ENCODE data around the gene LPCAT2.

Gene LPCAT2

GRCh38 chr16:55552621-55553020, 43.7 kb downstream of the LPCAT2 start:
- H3K9ac ChIP-seq (ENCODE audit: low read length) = no peak overlapping the region
- no peak overlapping the region for H3K27ac ChIP-seq (ENCODE audit: low read depth, low read length)
- H3K4me1 ChIP-seq (ENCODE audit: control insufficient read depth, insufficient read depth, low read length) = no peaks in the 10 kb centered on the region
- no peaks in the 10 kb centered on the region for H3K27me3 ChIP-seq (ENCODE audit: control insufficient read depth, insufficient read depth, low read length)
- H3K4me3 ChIP-seq (ENCODE audit: low read length) = no peak overlapping the region
- H3K36me3 ChIP-seq (ENCODE audit: control insufficient read depth, insufficient read depth, low read length) = no peaks in the 10 kb centered on the region

GRCh38 chr16:55555436-55555835, 46.6 kb downstream of the LPCAT2 start:
- Histone ChIP-seq H3K4me1 (ENCODE audit: control insufficient read depth, insufficient read depth, low read length) (peaks cover 3% of the 10 kb centered on the region), H3K27ac (ENCODE audit: low read depth, low read length) (no peak overlapping the region), H3K36me3 (ENCODE audit: control insufficient read depth, insufficient read depth, low read length) (no peaks in the 10 kb centered on the region), H3K4me3 (ENCODE audit: low read length) (no peak overlapping the region), H3K9ac (ENCODE audit: low read length) (no peak overlapping the region), H3K27me3 (ENCODE audit: control insufficient read depth, insufficient read depth, low read length) (no peaks in the 10 kb centered on the region)

- Histone ChIP-seq H3K27ac (ENCODE audit: low read depth, low read length) (no peak overlapping the region), H3K4me3 (ENCODE audit: low read length) (no peak overlapping the region), H3K9ac (ENCODE audit: low read length) (no peak overlapping the region), H3K4me1 (ENCODE audit: control insufficient read depth, insufficient read depth, low read length) (peaks cover 3% of the 10 kb centered on the region), H3K27me3 (ENCODE audit: control insufficient read depth, insufficient read depth, low read length) (no peaks in the 10 kb centered on the region), H3K36me3 (ENCODE audit: control insufficient read depth, insufficient read depth, low read length) (no peaks in the 10 kb centered on the region)
Measured at GRCh38 chr16:55557186-55557585, 48.3 kb downstream of the LPCAT2 start.

- H3K4me3 ChIP-seq (ENCODE audit: low read length) = no peak overlapping the region
- H3K4me1 ChIP-seq (ENCODE audit: control insufficient read depth, insufficient read depth, low read length) = peaks cover 3% of the 10 kb centered on the region
- no peak overlapping the region for H3K27ac ChIP-seq (ENCODE audit: low read depth, low read length)
- no peaks in the 10 kb centered on the region for H3K27me3 ChIP-seq (ENCODE audit: control insufficient read depth, insufficient read depth, low read length)
- H3K9ac ChIP-seq (ENCODE audit: low read length) = no peak overlapping the region
- H3K36me3 ChIP-seq (ENCODE audit: control insufficient read depth, insufficient read depth, low read length) = no peaks in the 10 kb centered on the region
Measured at GRCh38 chr16:55559233-55559632, 50.4 kb downstream of the LPCAT2 start.

- Histone ChIP-seq H3K36me3 (ENCODE audit: control insufficient read depth, insufficient read depth, low read length) (no peaks in the 10 kb centered on the region), H3K4me1 (ENCODE audit: control insufficient read depth, insufficient read depth, low read length) (peaks cover 3% of the 10 kb centered on the region), H3K9ac (ENCODE audit: low read length) (no peak overlapping the region), H3K4me3 (ENCODE audit: low read length) (no peak overlapping the region), H3K27me3 (ENCODE audit: control insufficient read depth, insufficient read depth, low read length) (no peaks in the 10 kb centered on the region), H3K27ac (ENCODE audit: low read depth, low read length) (no peak overlapping the region)
Measured at GRCh38 chr16:55559933-55560516, 51.2 kb downstream of the LPCAT2 start.

- H3K4me1 ChIP-seq (ENCODE audit: control insufficient read depth, insufficient read depth, low read length) = peaks cover 3% of the 10 kb centered on the region
- no peak overlapping the region for H3K9ac ChIP-seq (ENCODE audit: low read length)
- H3K4me3 ChIP-seq (ENCODE audit: low read length) = no peak overlapping the region
- no peaks in the 10 kb centered on the region for H3K27me3 ChIP-seq (ENCODE audit: control insufficient read depth, insufficient read depth, low read length)
- H3K36me3 ChIP-seq (ENCODE audit: control insufficient read depth, insufficient read depth, low read length) = no peaks in the 10 kb centered on the region
- H3K27ac ChIP-seq (ENCODE audit: low read depth, low read length) = no peak overlapping the region
Measured at GRCh38 chr16:55561319-55561848, 52.5 kb downstream of the LPCAT2 start.

GRCh38 chr16:55562936-55563335, 54.1 kb downstream of the LPCAT2 start:
- H3K4me1 ChIP-seq (ENCODE audit: control insufficient read depth, insufficient read depth, low read length) = peaks cover 3% of the 10 kb centered on the region
- H3K36me3 ChIP-seq (ENCODE audit: control insufficient read depth, insufficient read depth, low read length) = no peaks in the 10 kb centered on the region
- no peaks in the 10 kb centered on the region for H3K27me3 ChIP-seq (ENCODE audit: control insufficient read depth, insufficient read depth, low read length)
- H3K27ac ChIP-seq (ENCODE audit: low read depth, low read length) = no peak overlapping the region
- H3K9ac ChIP-seq (ENCODE audit: low read length) = no peak overlapping the region
- H3K4me3 ChIP-seq (ENCODE audit: low read length) = no peak overlapping the region

- no peak overlapping the region for H3K9ac ChIP-seq (ENCODE audit: low read length)
- H3K36me3 ChIP-seq (ENCODE audit: control insufficient read depth, insufficient read depth, low read length) = no peaks in the 10 kb centered on the region
- H3K4me3 ChIP-seq (ENCODE audit: low read length) = no peak overlapping the region
- no peaks in the 10 kb centered on the region for H3K27me3 ChIP-seq (ENCODE audit: control insufficient read depth, insufficient read depth, low read length)
- H3K27ac ChIP-seq (ENCODE audit: low read depth, low read length) = no peak overlapping the region
- peaks cover 3% of the 10 kb centered on the region for H3K4me1 ChIP-seq (ENCODE audit: control insufficient read depth, insufficient read depth, low read length)
Measured at GRCh38 chr16:55563797-55564196, 54.9 kb downstream of the LPCAT2 start.

- no peaks in the 10 kb centered on the region for H3K36me3 ChIP-seq (ENCODE audit: control insufficient read depth, insufficient read depth, low read length)
- no peaks in the 10 kb centered on the region for H3K4me1 ChIP-seq (ENCODE audit: control insufficient read depth, insufficient read depth, low read length)
- H3K27me3 ChIP-seq (ENCODE audit: control insufficient read depth, insufficient read depth, low read length) = no peaks in the 10 kb centered on the region
- no peak overlapping the region for H3K9ac ChIP-seq (ENCODE audit: low read length)
- H3K27ac ChIP-seq (ENCODE audit: low read depth, low read length) = no peak overlapping the region
- H3K4me3 ChIP-seq (ENCODE audit: low read length) = no peak overlapping the region
Measured at GRCh38 chr16:55565086-55565485, 56.2 kb downstream of the LPCAT2 start.

GRCh38 chr16:55566432-55567175, 57.7 kb downstream of the LPCAT2 start, which contains the start of gene CAPNS2:
TSS of gene CAPNS2 (plus strand) at chr16:55566684. CDS start at chr16:55566757, 73 bp downstream.
- Histone ChIP-seq H3K4me3 (ENCODE audit: low read length) (no peak within 1 kb of the TSS), H3K9ac (ENCODE audit: low read length) (no peak within 1 kb of the TSS), H3K4me1 (ENCODE audit: control insufficient read depth, insufficient read depth, low read length) (no peaks in the 10 kb centered on the region), H3K27ac (ENCODE audit: low read depth, low read length) (no peak within 1 kb of the TSS), H3K36me3 (ENCODE audit: control insufficient read depth, insufficient read depth, low read length) (no peaks in the 10 kb centered on the region), H3K27me3 (ENCODE audit: control insufficient read depth, insufficient read depth, low read length) (no peaks in the 10 kb centered on the region)

- H3K4me3 ChIP-seq (ENCODE audit: low read length) = no peak overlapping the region
- no peak overlapping the region for H3K27ac ChIP-seq (ENCODE audit: low read depth, low read length)
- no peaks in the 10 kb centered on the region for H3K27me3 ChIP-seq (ENCODE audit: control insufficient read depth, insufficient read depth, low read length)
- no peaks in the 10 kb centered on the region for H3K36me3 ChIP-seq (ENCODE audit: control insufficient read depth, insufficient read depth, low read length)
- no peak overlapping the region for H3K9ac ChIP-seq (ENCODE audit: low read length)
- H3K4me1 ChIP-seq (ENCODE audit: control insufficient read depth, insufficient read depth, low read length) = no peaks in the 10 kb centered on the region
Measured at GRCh38 chr16:55567382-55567781, 58.5 kb downstream of the LPCAT2 start.

GRCh38 chr16:55568207-55568606, 59.3 kb downstream of the LPCAT2 start:
- Histone ChIP-seq H3K4me3 (ENCODE audit: low read length) (no peak overlapping the region), H3K27ac (ENCODE audit: low read depth, low read length) (no peak overlapping the region), H3K4me1 (ENCODE audit: control insufficient read depth, insufficient read depth, low read length) (no peaks in the 10 kb centered on the region), H3K9ac (ENCODE audit: low read length) (no peak overlapping the region), H3K36me3 (ENCODE audit: control insufficient read depth, insufficient read depth, low read length) (no peaks in the 10 kb centered on the region), H3K27me3 (ENCODE audit: control insufficient read depth, insufficient read depth, low read length) (no peaks in the 10 kb centered on the region)

- no peak overlapping the region for H3K9ac ChIP-seq (ENCODE audit: low read length)
- H3K27ac ChIP-seq (ENCODE audit: low read depth, low read length) = no peak overlapping the region
- H3K27me3 ChIP-seq (ENCODE audit: control insufficient read depth, insufficient read depth, low read length) = no peaks in the 10 kb centered on the region
- no peaks in the 10 kb centered on the region for H3K4me1 ChIP-seq (ENCODE audit: control insufficient read depth, insufficient read depth, low read length)
- H3K4me3 ChIP-seq (ENCODE audit: low read length) = no peak overlapping the region
- no peaks in the 10 kb centered on the region for H3K36me3 ChIP-seq (ENCODE audit: control insufficient read depth, insufficient read depth, low read length)
Measured at GRCh38 chr16:55569025-55569424, 60.2 kb downstream of the LPCAT2 start.

Data from rectal smooth muscle tissue (tissue), 1 donor.